Measurements from ENCODE around the gene RGL1.
A peak's percentile ranks its signal among the peaks of the same experiment; 100 is the strongest.

RGL1 gene

GRCh38 chr1:183918589-183918988, 113.7 kb downstream of the RGL1 start:
- in situ Hi-C loops (cut with HindIII; ENCODE audit: low sequenced_read_pairs) = loop anchor here (10.0 kb wide), 1 partner anchor 264 kb away; the partner anchor contains the start of gene APOBEC4
- TF ChIP-seq CTCF (IDR thresholded peaks at IDR 0.05; ENCODE audit: low read depth, low read length, missing control alignments) = no peak
- no peak for DNase-seq (ENCODE audit: low read depth)
- H3K4me3 ChIP-seq (ENCODE audit: low read depth, low read length) = no peak overlapping the region

GRCh38 chr1:183920651-183921050, 115.7 kb downstream of the RGL1 start:
- TF ChIP-seq CTCF (IDR thresholded peaks at IDR 0.05; ENCODE audit: low read depth, low read length, missing control alignments) = no peak

GRCh38 chr1:183922197-183922596, 117.3 kb downstream of the RGL1 start:
- in situ Hi-C loops (cut with HindIII; ENCODE audit: low sequenced_read_pairs) = no loop called here

More at GRCh38 chr1:183920651-183921050, 115.7 kb downstream of the RGL1 start:
- in situ Hi-C loops (cut with HindIII; ENCODE audit: low sequenced_read_pairs) = no loop called here
- no peak overlapping the region for H3K4me3 ChIP-seq (ENCODE audit: low read depth, low read length)
- no peak for DNase-seq (ENCODE audit: low read depth)

GRCh38 chr1:183925947-183926346, 121.0 kb downstream of the RGL1 start:
- no peak for DNase-seq (ENCODE audit: low read depth)
- no peak overlapping the region for H3K4me3 ChIP-seq (ENCODE audit: low read depth, low read length)
- in situ Hi-C loops (cut with HindIII; ENCODE audit: low sequenced_read_pairs) = no loop called here
- TF ChIP-seq CTCF (IDR thresholded peaks at IDR 0.05; ENCODE audit: low read depth, low read length, missing control alignments) = no peak

More at GRCh38 chr1:183922197-183922596, 117.3 kb downstream of the RGL1 start:
- no peak overlapping the region for H3K4me3 ChIP-seq (ENCODE audit: low read depth, low read length)
- TF ChIP-seq CTCF (IDR thresholded peaks at IDR 0.05; ENCODE audit: low read depth, low read length, missing control alignments) = no peak
- DNase-seq (ENCODE audit: low read depth) = no peak

GRCh38 chr1:183926983-183927382, 122.1 kb downstream of the RGL1 start:
- no peak for TF ChIP-seq CTCF (IDR thresholded peaks at IDR 0.05; ENCODE audit: low read depth, low read length, missing control alignments)
- no peak overlapping the region for H3K4me3 ChIP-seq (ENCODE audit: low read depth, low read length)
- DNase-seq (ENCODE audit: low read depth) = peak; percentile 12
- in situ Hi-C loops (cut with HindIII; ENCODE audit: low sequenced_read_pairs) = no loop called here

- in situ Hi-C loops (cut with HindIII; ENCODE audit: low sequenced_read_pairs) = no loop called here
- H3K4me3 ChIP-seq (ENCODE audit: low read depth, low read length) = no peak overlapping the region
These were observed 126.8 kb downstream of the RGL1 start for GRCh38 chr1:183931646-183932271.

More at GRCh38 chr1:183931646-183932271, 126.8 kb downstream of the RGL1 start:
- no peak for TF ChIP-seq CTCF (IDR thresholded peaks at IDR 0.05; ENCODE audit: low read depth, low read length, missing control alignments)
- no peak for DNase-seq (ENCODE audit: low read depth)
